ENCODE measurements around the gene ADAMTS9.

Gene ADAMTS9

DNA sequence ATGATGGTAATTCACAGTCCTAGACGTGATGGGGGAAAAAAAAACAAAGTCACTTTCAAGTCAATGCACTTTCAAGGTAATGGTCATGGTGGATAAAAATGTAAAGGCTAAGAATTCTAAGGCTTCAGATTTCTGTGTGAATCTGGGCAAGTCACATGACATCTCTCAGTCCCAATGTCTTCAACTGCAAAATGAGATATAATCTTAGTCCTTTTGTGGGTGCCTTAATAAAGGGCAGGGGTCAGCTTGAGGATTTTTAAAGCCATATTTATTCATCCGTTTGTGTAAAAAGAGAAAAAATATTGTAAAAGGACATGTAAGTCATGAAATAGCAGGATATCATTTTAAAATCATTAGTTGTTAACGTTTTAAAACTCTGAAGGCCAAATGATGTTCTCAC lies 83.5 kb downstream of the ADAMTS9 start:
- TF ChIP-seq, protein P1, sequence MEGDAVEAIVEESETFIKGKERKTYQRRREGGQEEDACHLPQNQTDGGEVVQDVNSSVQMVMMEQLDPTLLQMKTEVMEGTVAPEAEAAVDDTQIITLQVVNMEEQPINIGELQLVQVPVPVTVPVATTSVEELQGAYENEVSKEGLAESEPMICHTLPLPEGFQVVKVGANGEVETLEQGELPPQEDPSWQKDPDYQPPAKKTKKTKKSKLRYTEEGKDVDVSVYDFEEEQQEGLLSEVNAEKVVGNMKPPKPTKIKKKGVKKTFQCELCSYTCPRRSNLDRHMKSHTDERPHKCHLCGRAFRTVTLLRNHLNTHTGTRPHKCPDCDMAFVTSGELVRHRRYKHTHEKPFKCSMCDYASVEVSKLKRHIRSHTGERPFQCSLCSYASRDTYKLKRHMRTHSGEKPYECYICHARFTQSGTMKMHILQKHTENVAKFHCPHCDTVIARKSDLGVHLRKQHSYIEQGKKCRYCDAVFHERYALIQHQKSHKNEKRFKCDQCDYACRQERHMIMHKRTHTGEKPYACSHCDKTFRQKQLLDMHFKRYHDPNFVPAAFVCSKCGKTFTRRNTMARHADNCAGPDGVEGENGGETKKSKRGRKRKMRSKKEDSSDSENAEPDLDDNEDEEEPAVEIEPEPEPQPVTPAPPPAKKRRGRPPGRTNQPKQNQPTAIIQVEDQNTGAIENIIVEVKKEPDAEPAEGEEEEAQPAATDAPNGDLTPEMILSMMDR (IDR thresholded peaks at IDR 0.05; ENCODE audit: extremely low read depth, missing control alignments) = no peak
- no peak for DNase-seq (ENCODE audit: low spot score)

DNA sequence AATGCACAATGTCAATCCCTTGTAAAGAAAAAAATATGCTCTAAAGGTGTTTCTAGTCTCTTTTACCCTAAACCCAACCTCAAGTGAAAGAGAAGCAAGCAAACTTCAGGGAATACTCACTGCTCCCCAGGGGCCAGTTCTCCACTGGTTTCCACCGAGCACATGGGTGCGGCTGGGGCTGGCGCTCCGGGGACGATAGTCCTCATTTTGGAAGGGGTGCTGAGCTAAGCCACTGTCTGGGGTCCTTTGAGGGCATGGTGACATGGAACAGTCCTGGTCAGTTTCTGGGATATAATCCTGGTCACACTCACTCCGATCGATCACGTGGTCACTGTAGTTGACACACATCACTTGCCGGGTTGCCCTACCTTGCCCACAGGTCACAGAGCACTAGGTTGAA lies 86.0 kb downstream of the ADAMTS9 start:
- TF ChIP-seq, protein P1 (IDR thresholded peaks at IDR 0.05; ENCODE audit: extremely low read depth, missing control alignments) = no peak
- no peak for DNase-seq (ENCODE audit: low spot score)

DNA sequence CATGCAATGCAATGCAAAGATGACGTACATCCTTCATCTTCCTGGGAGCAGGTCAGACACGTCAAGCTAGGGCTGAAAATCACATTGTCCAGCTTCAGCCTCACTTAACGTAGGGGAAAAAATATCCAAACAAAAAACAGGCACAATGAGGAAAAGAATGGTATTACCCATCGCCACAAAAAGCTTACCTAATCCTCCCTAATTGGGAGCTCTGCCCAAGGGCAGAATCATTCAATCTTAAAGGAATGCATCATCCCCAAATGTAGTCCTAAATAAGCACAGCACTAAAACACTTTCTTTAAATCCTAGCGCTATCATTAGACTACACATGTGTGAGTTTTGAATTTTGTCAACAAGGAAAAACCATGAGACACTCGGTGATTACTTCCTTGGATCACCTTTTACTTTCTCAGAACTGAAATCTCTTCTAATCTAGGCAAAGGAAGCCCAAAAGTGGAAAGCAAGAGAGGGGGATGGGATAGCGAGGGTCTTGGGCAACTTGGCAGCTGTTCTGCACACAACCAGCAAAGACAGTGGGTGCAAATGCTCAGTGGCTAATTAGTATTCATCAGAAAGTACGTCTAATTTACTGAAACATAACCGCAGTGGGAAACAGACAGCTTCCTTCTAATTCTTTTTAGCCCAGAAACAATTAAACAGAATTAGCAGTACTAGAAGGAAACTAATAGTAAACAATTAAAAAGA lies 87.4 kb downstream of the ADAMTS9 start:
- no peak for DNase-seq (ENCODE audit: low spot score)
- TF ChIP-seq, protein P1 (IDR thresholded peaks at IDR 0.05; ENCODE audit: extremely low read depth, missing control alignments) = no peak

DNA sequence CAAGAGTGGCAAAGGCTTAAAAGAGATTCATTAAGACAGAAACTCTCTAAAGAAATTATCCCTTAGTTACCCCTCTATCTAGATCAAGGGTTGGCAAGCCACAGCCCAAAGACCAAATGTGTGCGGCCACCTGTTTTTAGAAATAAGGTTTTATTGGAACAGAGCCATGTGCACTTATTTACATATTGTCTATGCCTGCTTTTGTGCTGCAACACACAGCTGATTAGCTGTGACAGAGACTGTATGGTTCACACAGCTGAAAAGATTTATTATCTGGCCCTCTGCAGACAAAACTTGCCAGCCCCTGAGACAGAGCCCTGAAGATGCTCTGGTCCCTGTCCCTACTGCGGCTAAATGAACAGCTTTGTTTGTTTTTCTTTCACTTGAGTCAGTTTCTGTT lies 88.1 kb downstream of the ADAMTS9 start:
- DNase-seq (ENCODE audit: low spot score) = no peak

DNA sequence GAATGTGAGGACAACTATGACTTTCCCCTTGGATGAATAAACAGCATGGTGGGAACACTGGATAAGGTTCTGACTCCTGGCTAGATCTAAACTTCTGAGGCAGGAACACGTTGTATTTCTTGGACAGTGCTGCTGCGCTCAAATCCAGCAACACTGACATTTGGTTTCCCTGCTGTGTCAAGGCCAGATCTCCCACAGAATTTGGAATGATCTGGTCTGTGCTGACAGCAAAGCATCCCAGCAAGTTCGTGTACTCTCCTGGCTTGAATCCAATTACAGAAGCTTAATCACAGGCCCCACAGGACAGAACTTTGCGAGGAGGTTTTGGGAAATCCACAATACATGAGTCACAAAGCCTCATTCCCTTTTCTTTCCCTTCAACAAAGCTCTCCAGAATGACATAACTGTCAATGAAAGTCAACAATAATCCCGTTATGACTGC lies 92.5 kb downstream of the ADAMTS9 start:
- no peak for DNase-seq (ENCODE audit: low spot score)
- TF ChIP-seq, protein P1 (IDR thresholded peaks at IDR 0.05; ENCODE audit: extremely low read depth, missing control alignments) = no peak

More for the DNA sequence above, 88.1 kb downstream of the ADAMTS9 start:
- TF ChIP-seq, protein P1 (IDR thresholded peaks at IDR 0.05; ENCODE audit: extremely low read depth, missing control alignments) = no peak

DNA sequence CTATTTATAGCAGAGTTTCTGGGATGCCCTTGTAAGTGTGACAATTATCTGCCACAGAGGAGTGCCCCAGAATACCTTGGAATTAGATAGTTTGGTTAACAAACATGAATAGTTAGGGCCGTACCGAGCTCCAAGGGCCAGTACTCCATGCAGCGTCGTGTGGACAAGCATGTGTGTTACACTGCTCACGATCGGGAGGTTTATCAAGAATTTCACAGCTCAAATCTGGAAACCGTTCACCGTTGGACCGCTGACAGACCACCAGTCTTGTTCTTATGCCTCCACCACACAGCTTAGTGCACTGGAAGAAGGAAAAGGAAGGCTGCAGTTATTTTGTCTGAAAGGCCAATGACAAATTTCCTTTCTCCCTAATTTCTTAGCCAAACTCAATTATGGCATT lies 93.7 kb downstream of the ADAMTS9 start:
- no peak for DNase-seq (ENCODE audit: low spot score)
- TF ChIP-seq, protein P1 (IDR thresholded peaks at IDR 0.05; ENCODE audit: extremely low read depth, missing control alignments) = no peak

DNA sequence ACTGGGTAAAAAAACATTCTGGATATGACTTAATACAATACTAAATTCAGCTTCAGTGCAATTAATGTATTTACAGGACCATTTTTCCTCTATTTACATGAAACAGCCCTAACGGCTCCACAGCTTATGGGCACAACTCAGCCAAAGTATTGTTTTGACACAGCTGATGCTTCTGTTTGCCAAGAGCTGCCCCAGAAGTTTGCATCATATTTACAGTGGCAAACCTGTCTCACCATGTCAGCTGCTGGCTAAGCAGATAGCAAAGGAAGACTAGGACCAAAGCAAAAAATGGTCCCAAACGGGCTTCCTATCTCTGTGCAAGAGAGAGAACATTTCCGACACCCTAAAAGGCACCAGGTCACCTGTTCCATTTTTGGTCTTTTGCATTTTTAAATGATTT lies 94.5 kb downstream of the ADAMTS9 start:
- no peak for DNase-seq (ENCODE audit: low spot score)
- TF ChIP-seq, protein P1 (IDR thresholded peaks at IDR 0.05; ENCODE audit: extremely low read depth, missing control alignments) = no peak

All from GM20000 (cell line).